ENCODE measurements around the gene GJC2. TPM values are rescaled to one million over a fixed set of nuclear protein-coding genes. Genes with fewer than 3 reads are reported as not detected.

GJC2 gene
- total and polyA plus RNA-seq, 10 of the 15 experiments (the other 5 are each of a cell fraction or from before 2014, with no cell fraction given), result 0.04 to 0.44 (median 0.07) TPM; not detected in 4

GRCh38 chr1:228134591-228134990 is 15.1 kb upstream of the GJC2 start:
- Histone ChIP-seq H3K27ac (ENCODE audit: control insufficient read depth, insufficient read depth) (no peak overlapping the region), H2AFZ (ENCODE audit: control insufficient read depth, low read depth, low read length) (no peak overlapping the region), H3K4me3 (no peak overlapping the region), H3K4me1 (ENCODE audit: control insufficient read depth, insufficient read depth, low read length) (peaks cover 5% of the 10 kb centered on the region), H3K79me2 (ENCODE audit: control insufficient read depth, insufficient read depth, low read length) (no peaks in the 10 kb centered on the region; the same call in 1 of the 2 replicates), H4K20me1 (ENCODE audit: control insufficient read depth, insufficient read depth) (no peaks in the 10 kb centered on the region), H3K9me3 (replicated peaks; ENCODE audit: control insufficient read depth, insufficient read depth, low read length) (no peaks in the 10 kb centered on the region), H3K4me2 (ENCODE audit: control insufficient read depth, insufficient read depth) (no peak overlapping the region), H3K9ac (ENCODE audit: control insufficient read depth, insufficient read depth, low read length) (no peak overlapping the region), H3K27me3 (replicated peaks in 1 of 2; ENCODE audit: control insufficient read depth in 2 of 2, insufficient read depth in 2 of 2, low read length in 1 of 2) (no peaks in the 10 kb centered on the region; a peak in 2 of 4 replicates), H3K36me3 (ENCODE audit: control insufficient read depth in 2 of 2, insufficient read depth in 2 of 2, low read length in 1 of 2) (no peaks in the 10 kb centered on the region)
- no peak for ATAC-seq
- ChIA-PET CTCF (interaction anchor here (1.4 kb wide), 1 partner anchor 9 kb away, joined by 4 read pairs; no protein-coding TSS in a partner anchor), RAD21 (ENCODE audit: unreplicated experiment) (interaction anchor here (0.8 kb wide), 1 partner anchor 115 kb away, joined by 3 read pairs; no protein-coding TSS in a partner anchor), POLR2A (no interaction called here), SMC1A (ENCODE audit: uncharacterized antibody, unreplicated experiment) (interaction anchor here (1.4 kb wide), 1 partner anchor 43 kb away, joined by 3 read pairs; no protein-coding TSS in a partner anchor)
- no peak for FAIRE-seq
- WGBS (ENCODE audit: insufficient coverage, insufficient replicate concordance, low lambda C conversion rate, missing lambda C conversion rate), result 73% methylated on average over 12 of the region's 12 CpGs
- BruUV-seq (replicated peaks), result no TSS peak
- intact Hi-C loops (cut with micrococcal nuclease; ENCODE audit: unreplicated experiment), result loop anchor here (5.0 kb wide), 2 partner anchors 323 to 368 kb away; a partner anchor contains a TSS
- in situ Hi-C loops (cut with MboI), result no loop called here
- 0 out of 4 replicates have a peak, but pooled peaks of 1 of the 2 experiments have one; percentile 6 for TF ChIP-seq SRF (IDR thresholded peaks at IDR 0.05; ENCODE audit: low read depth in 2 of 2, low read length in 2 of 2)
- TF ChIP-seq, protein P1, sequence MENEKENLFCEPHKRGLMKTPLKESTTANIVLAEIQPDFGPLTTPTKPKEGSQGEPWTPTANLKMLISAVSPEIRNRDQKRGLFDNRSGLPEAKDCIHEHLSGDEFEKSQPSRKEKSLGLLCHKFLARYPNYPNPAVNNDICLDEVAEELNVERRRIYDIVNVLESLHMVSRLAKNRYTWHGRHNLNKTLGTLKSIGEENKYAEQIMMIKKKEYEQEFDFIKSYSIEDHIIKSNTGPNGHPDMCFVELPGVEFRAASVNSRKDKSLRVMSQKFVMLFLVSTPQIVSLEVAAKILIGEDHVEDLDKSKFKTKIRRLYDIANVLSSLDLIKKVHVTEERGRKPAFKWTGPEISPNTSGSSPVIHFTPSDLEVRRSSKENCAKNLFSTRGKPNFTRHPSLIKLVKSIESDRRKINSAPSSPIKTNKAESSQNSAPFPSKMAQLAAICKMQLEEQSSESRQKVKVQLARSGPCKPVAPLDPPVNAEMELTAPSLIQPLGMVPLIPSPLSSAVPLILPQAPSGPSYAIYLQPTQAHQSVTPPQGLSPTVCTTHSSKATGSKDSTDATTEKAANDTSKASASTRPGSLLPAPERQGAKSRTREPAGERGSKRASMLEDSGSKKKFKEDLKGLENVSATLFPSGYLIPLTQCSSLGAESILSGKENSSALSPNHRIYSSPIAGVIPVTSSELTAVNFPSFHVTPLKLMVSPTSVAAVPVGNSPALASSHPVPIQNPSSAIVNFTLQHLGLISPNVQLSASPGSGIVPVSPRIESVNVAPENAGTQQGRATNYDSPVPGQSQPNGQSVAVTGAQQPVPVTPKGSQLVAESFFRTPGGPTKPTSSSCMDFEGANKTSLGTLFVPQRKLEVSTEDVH (IDR thresholded peaks at IDR 0.05; ENCODE audit: low read depth, partially characterized antibody), result no peak
- no peak for DNase-seq (ENCODE audit: low read depth, low spot score)

DNA sequence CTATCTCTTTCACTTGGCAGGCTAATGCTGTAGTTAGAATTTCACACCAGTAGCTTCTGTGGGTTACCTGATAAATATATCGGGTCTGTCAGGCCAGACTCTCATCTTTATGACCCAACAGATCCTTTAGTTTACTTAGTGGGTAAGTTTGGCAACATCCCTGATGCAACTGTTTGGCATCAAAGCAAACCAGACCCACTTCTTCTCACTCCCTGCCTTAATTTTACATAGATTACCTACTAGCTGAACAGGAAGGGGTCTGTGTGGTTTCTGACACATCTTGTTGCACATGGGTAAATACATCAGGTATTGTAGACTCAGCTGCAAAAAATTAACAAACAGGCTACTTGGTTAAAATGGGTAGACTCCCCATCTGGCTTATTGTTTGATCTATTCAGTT is 12.8 kb upstream of the GJC2 start:
- DNase-seq (ENCODE audit: low read depth, low spot score) (no peak), FAIRE-seq (no peak), ATAC-seq (no peak)
- in situ Hi-C loops (cut with MboI), result loop anchor here (5.0 kb wide), 1 partner anchor 35 kb away; no protein-coding TSS in a partner anchor
- H3K27me3 ChIP-seq (replicated peaks in 1 of 2; ENCODE audit: control insufficient read depth in 2 of 2, insufficient read depth in 2 of 2, low read length in 1 of 2), result no peaks in the 10 kb centered on the region; a peak in 2 of 4 replicates
- SMC1A ChIA-PET (ENCODE audit: uncharacterized antibody, unreplicated experiment), result interaction anchor here (0.8 to 1.9 kb wide), 3 partner anchors 11 to 30 kb away, joined by 3 to 7 read pairs (median 3); no protein-coding TSS in a partner anchor
- RAD21 ChIA-PET (ENCODE audit: unreplicated experiment), result interaction anchor here (3.1 kb wide), 1 partner anchor 29 kb away, joined by 13 read pairs; the partner anchor contains the start of gene IBA57
- peaks cover 11% of the 10 kb centered on the region for H3K4me1 ChIP-seq (ENCODE audit: control insufficient read depth, insufficient read depth, low read length)
- H3K9me3 ChIP-seq (replicated peaks; ENCODE audit: control insufficient read depth, insufficient read depth, low read length), result no peaks in the 10 kb centered on the region
- POLR2A ChIA-PET, result no interaction called here
- H3K9ac ChIP-seq (ENCODE audit: control insufficient read depth, insufficient read depth, low read length), result no peak overlapping the region
- TF ChIP-seq NR2C2 (IDR thresholded peaks at IDR 0.05; ENCODE audit: borderline replicate concordance, control insufficient read depth, insufficient read length, low read depth) (no peak), RUNX3 (IDR thresholded peaks at IDR 0.05; ENCODE audit: low read length) (0 out of 2 replicates have a peak, but pooled peaks have one; percentile 21), USF2 (IDR thresholded peaks at IDR 0.05; ENCODE audit: borderline replicate concordance, low read depth, low read length) (no peak), BMI1 (IDR thresholded peaks at IDR 0.05; ENCODE audit: borderline replicate concordance) (no peak)
- CTCF ChIA-PET, result interaction anchor here (1.3 to 6.1 kb wide), 4 partner anchors 27 to 378 kb away, joined by 3 to 54 read pairs (median 6); partner anchors contain the start of genes IBA57 and MRPL55
- H3K79me2 ChIP-seq (ENCODE audit: control insufficient read depth, insufficient read depth, low read length), result peaks cover 18% of the 10 kb centered on the region
- no peak overlapping the region for H3K4me3 ChIP-seq
- WGBS (ENCODE audit: insufficient coverage, insufficient replicate concordance, low lambda C conversion rate, missing lambda C conversion rate), result 0% methylated on average over 1 of the region's 1 CpG
- intact Hi-C loops (cut with micrococcal nuclease; ENCODE audit: unreplicated experiment), result no loop called here
- H3K36me3 ChIP-seq (ENCODE audit: control insufficient read depth in 2 of 2, insufficient read depth in 2 of 2, low read length in 1 of 2), result peaks cover 0 to 3% of the 10 kb centered on the region in 2 experiments; a peak in 1 of 4 replicates
- H2AFZ ChIP-seq (ENCODE audit: control insufficient read depth, low read depth, low read length), result no peak overlapping the region
- H3K27ac ChIP-seq (ENCODE audit: control insufficient read depth, insufficient read depth), result no peak overlapping the region
- 0 out of 2 replicates have a peak, but pooled peaks cover 3% of the 10 kb centered on the region for H4K20me1 ChIP-seq (ENCODE audit: control insufficient read depth, insufficient read depth)
- BruUV-seq (replicated peaks), result no TSS peak
- no peak overlapping the region for H3K4me2 ChIP-seq (ENCODE audit: control insufficient read depth, insufficient read depth)
